Loucy (cell line): Measurements from ENCODE around the gene YIF1A.
"Not testable (repeated sequence)": the region's sequence is repeated elsewhere in the genome, so short reads cannot be mapped to it uniquely, and the experiment has no call there.

Experiments used
- H2AFZ ChIP-seq: fragments of 200-600 bp; sonication (generic); 2 replicates; pipeline ENCODE4 v1.6.0; 2016; ENCODE audit warnings: antibody characterized with exemption, mild to moderate bottlenecking, low read length, moderate library complexity
- H3F3A ChIP-seq: fragments of 200-600 bp; 2 replicates; pipeline ENCODE4 v1.6.0; 2016; ENCODE audit warnings: antibody characterized with exemption, low read depth, mild to moderate bottlenecking
- H3K27me3 ChIP-seq: fragments of 200-600 bp; sonication (generic); 2 replicates; pipeline ENCODE4 v1.6.1; 2014; ENCODE audit warnings: low read length, mild to moderate bottlenecking; ENCODE audit not compliant: insufficient read depth, poor library complexity, severe bottlenecking
- H3K36me3 ChIP-seq: fragments of 200-600 bp; sonication (generic); 2 replicates; pipeline ENCODE4 v1.6.1; 2016; ENCODE audit warnings: low read length; ENCODE audit not compliant: insufficient read depth
- H3K4me1 ChIP-seq: fragments of 200-600 bp; sonication (generic); 2 replicates; pipeline ENCODE4 v1.5.1; 2014; ENCODE audit warnings: low read length, mild to moderate bottlenecking; ENCODE audit not compliant: insufficient read depth, poor library complexity, severe bottlenecking
- H3K4me2 ChIP-seq: fragments of 200-600 bp; sonication (generic); 2 replicates; pipeline ENCODE4 v1.6.0; 2014; ENCODE audit warnings: antibody characterized with exemption, low read length, low read depth, mild to moderate bottlenecking; ENCODE audit not compliant: poor library complexity, severe bottlenecking
- H3K4me3 ChIP-seq: fragments of 200-600 bp; sonication (generic); 2 replicates; pipeline ENCODE4 v1.5.1; 2014; ENCODE audit warnings: low read length, mild to moderate bottlenecking, mixed read lengths; ENCODE audit not compliant: poor library complexity, severe bottlenecking
- H3K79me2 ChIP-seq: fragments of 200-600 bp; sonication (generic); 2 replicates; pipeline ENCODE4 v1.6.1; 2014; ENCODE audit warnings: low read length; ENCODE audit not compliant: insufficient read depth
- H3K9ac ChIP-seq: fragments of 200-600 bp; sonication (generic); 2 replicates; pipeline ENCODE4 v1.6.0; 2014; ENCODE audit warnings: mild to moderate bottlenecking, low read depth, low read length, moderate library complexity; ENCODE audit not compliant: poor library complexity, severe bottlenecking
- H3K9me2 ChIP-seq: fragments of 200-600 bp; sonication (generic); replicated peaks from 2 replicates; pipeline ENCODE4 v1.6.1; 2016; ENCODE audit warnings: low read depth, low read length, mixed read lengths
- H3K9me3 ChIP-seq: fragments of 200-600 bp; sonication (generic); 2 replicates; pipeline ENCODE4 v1.6.1; 2014; ENCODE audit warnings: mild to moderate bottlenecking, antibody characterized with exemption, low read length, low read depth; ENCODE audit not compliant: insufficient read depth
- H4K20me1 ChIP-seq: fragments of 200-600 bp; sonication (generic); 2 replicates; pipeline ENCODE4 v1.6.0; 2014; ENCODE audit warnings: antibody characterized with exemption, low read length, mild to moderate bottlenecking; ENCODE audit not compliant: insufficient read depth, poor library complexity, severe bottlenecking
- CTCF ChIP-seq: fragments of 200-600 bp; sonication (generic); conservative IDR thresholded peaks from 2 replicates; pipeline ENCODE4 v1.5.1; 2014; ENCODE audit warnings: mild to moderate bottlenecking, antibody characterized with exemption, low read length
- EZH2phosphoT487 ChIP-seq: fragments of 200-600 bp; IDR thresholded peaks from 2 replicates; pipeline ENCODE4 v1.6.1; 2018; ENCODE audit warnings: antibody characterized with exemption, mild to moderate bottlenecking, moderate library complexity, borderline replicate concordance

The YIF1A gene

GRCh38 chr11:66259956-66260355, 29.0 kb downstream of the YIF1A start:
- Histone ChIP-seq H3K36me3 (peaks cover 29% of the 10 kb centered on the region; the same call in 1 of the 2 replicates), H3K9ac (no peak overlapping the region), H3F3A (no peaks in the 10 kb centered on the region), H3K4me3 (no peak overlapping the region), H3K9me2 (no peaks in the 10 kb centered on the region), H3K27me3 (no peaks in the 10 kb centered on the region), H3K9me3 (no peaks in the 10 kb centered on the region), H2AFZ (no peak overlapping the region), H3K4me2 (peak overlapping the region; percentile 86), H3K79me2 (peaks cover 21% of the 10 kb centered on the region), H3K4me1 (peaks cover 23% of the 10 kb centered on the region), H4K20me1 (peaks cover 14% of the 10 kb centered on the region)
- no peak for TF ChIP-seq EZH2phosphoT487
- TF ChIP-seq CTCF: no peak

GRCh38 chr11:66259225-66259624, 29.7 kb downstream of the YIF1A start:
- Histone ChIP-seq H4K20me1 (peaks cover 14% of the 10 kb centered on the region), H3K9ac (peak overlapping the region; percentile 80), H3K36me3 (peaks cover 22% of the 10 kb centered on the region; the same call in 1 of the 2 replicates), H3F3A (no peaks in the 10 kb centered on the region), H2AFZ (no peak overlapping the region), H3K27me3 (no peaks in the 10 kb centered on the region), H3K4me2 (peak overlapping the region; percentile 86), H3K9me2 (no peaks in the 10 kb centered on the region), H3K4me1 (peaks cover 23% of the 10 kb centered on the region), H3K79me2 (peaks cover 21% of the 10 kb centered on the region), H3K9me3 (no peaks in the 10 kb centered on the region), H3K4me3 (peak overlapping the region; percentile 87)
- TF ChIP-seq CTCF (no peak), EZH2phosphoT487 (no peak)

- Histone ChIP-seq H2AFZ (peak overlapping the region; percentile 96; the same call in 1 of the 2 replicates), H3K4me3 (peak overlapping the region; percentile 87), H3K4me1 (peaks cover 23% of the 10 kb centered on the region), H3K9me3 (no peaks in the 10 kb centered on the region), H3K9ac (peak overlapping the region; percentile 80), H3K79me2 (peaks cover 21% of the 10 kb centered on the region), H3K9me2 (no peaks in the 10 kb centered on the region), H3K4me2 (peak overlapping the region; percentile 86), H3K36me3 (peaks cover 19% of the 10 kb centered on the region; the same call in 1 of the 2 replicates), H3K27me3 (no peaks in the 10 kb centered on the region), H3F3A (no peaks in the 10 kb centered on the region), H4K20me1 (peaks cover 14% of the 10 kb centered on the region)
- no peak for TF ChIP-seq EZH2phosphoT487
- no peak for TF ChIP-seq CTCF
These were observed 30.5 kb downstream of the YIF1A start for GRCh38 chr11:66258473-66258893.

GRCh38 chr11:66253081-66253480, 35.9 kb downstream of the YIF1A start:
- not testable (repeated sequence) for H3K9me3 ChIP-seq, H3K9me2 ChIP-seq, H2AFZ ChIP-seq, H3K4me1 ChIP-seq, H3K36me3 ChIP-seq, H3K9ac ChIP-seq, H3K79me2 ChIP-seq, H3F3A ChIP-seq, H3K27me3 ChIP-seq, H3K4me2 ChIP-seq, H4K20me1 ChIP-seq, H3K4me3 ChIP-seq
